ENCODE measurements around the gene CHST11. TPM values are rescaled to one million over a fixed set of nuclear protein-coding genes. Genes with fewer than 3 reads are reported as not detected.

Gene CHST11
- total and polyA plus RNA-seq, 3 donors from 2014 or later, result 5.1 to 36.9 (median 23.9) TPM

- H3K27ac ChIP-seq, result no peak overlapping the region
- no peaks in the 10 kb centered on the region for H3K4me1 ChIP-seq
- TF ChIP-seq CTCF (IDR thresholded peaks at IDR 0.05) (no peak), POLR2A (IDR thresholded peaks at IDR 0.05) (no peak)
- no peak overlapping the region for H3K4me3 ChIP-seq
- H3K27me3 ChIP-seq, result no peaks in the 10 kb centered on the region
- H3K36me3 ChIP-seq (ENCODE audit: low read depth, missing control alignments), result no peaks in the 10 kb centered on the region
- WGBS, 2 donors, result 86 to 92% methylated on average over 9 of the region's 9 CpGs
- no peak for DNase-seq
- intact Hi-C loops (cut with DNase I; ENCODE audit: low total_unique reads), result no loop called here
- no peaks in the 10 kb centered on the region for H3K9me3 ChIP-seq
These were observed 90.5 kb downstream of the CHST11 start for GRCh38 chr12:104547235-104547634.

GRCh38 chr12:104549815-104550480 is 93.2 kb downstream of the CHST11 start:
- TF ChIP-seq CTCF (IDR thresholded peaks at IDR 0.05) (no peak), POLR2A (IDR thresholded peaks at IDR 0.05) (no peak)
- Histone ChIP-seq H3K27ac (no peak overlapping the region), H3K36me3 (ENCODE audit: low read depth, missing control alignments) (no peaks in the 10 kb centered on the region), H3K27me3 (no peaks in the 10 kb centered on the region), H3K4me1 (no peaks in the 10 kb centered on the region), H3K4me3 (no peak overlapping the region), H3K9me3 (no peaks in the 10 kb centered on the region)
- WGBS, 2 donors, result 76 to 81% methylated on average over 9 of the region's 9 CpGs
- DNase-seq, result no peak
- intact Hi-C loops (cut with DNase I; ENCODE audit: low total_unique reads), result no loop called here

GRCh38 chr12:104551313-104551931 is 94.7 kb downstream of the CHST11 start:
- intact Hi-C loops (cut with DNase I; ENCODE audit: low total_unique reads), result no loop called here
- no peak for DNase-seq

GRCh38 chr12:104553421-104553820 is 96.7 kb downstream of the CHST11 start:
- no peaks in the 10 kb centered on the region for H3K4me1 ChIP-seq
- H3K27me3 ChIP-seq, result no peaks in the 10 kb centered on the region
- H3K9me3 ChIP-seq, result no peaks in the 10 kb centered on the region
- no peak overlapping the region for H3K4me3 ChIP-seq
- TF ChIP-seq CTCF (IDR thresholded peaks at IDR 0.05), result no peak
- no peak for TF ChIP-seq POLR2A (IDR thresholded peaks at IDR 0.05)
- DNase-seq, result no peak
- 92 to 97% methylated on average over 4 of the region's 4 CpGs for WGBS, 2 donors
- no peak overlapping the region for H3K27ac ChIP-seq
- no peaks in the 10 kb centered on the region for H3K36me3 ChIP-seq (ENCODE audit: low read depth, missing control alignments)
- intact Hi-C loops (cut with DNase I; ENCODE audit: low total_unique reads), result no loop called here

More at GRCh38 chr12:104551313-104551931, 94.7 kb downstream of the CHST11 start:
- Histone ChIP-seq H3K4me3 (no peak overlapping the region), H3K36me3 (ENCODE audit: low read depth, missing control alignments) (no peaks in the 10 kb centered on the region), H3K27ac (no peak overlapping the region), H3K9me3 (no peaks in the 10 kb centered on the region), H3K4me1 (no peaks in the 10 kb centered on the region), H3K27me3 (no peaks in the 10 kb centered on the region)
- TF ChIP-seq POLR2A (IDR thresholded peaks at IDR 0.05) (no peak), CTCF (IDR thresholded peaks at IDR 0.05) (no peak)
- 90 to 92% methylated on average over 14 of the region's 14 CpGs for whole genome bisulfite sequencing, 2 donors

- intact Hi-C loops (cut with DNase I; ENCODE audit: low total_unique reads), result no loop called here
- no peaks in the 10 kb centered on the region for H3K4me1 ChIP-seq
- no peak overlapping the region for H3K4me3 ChIP-seq
- DNase-seq, result no peak
- no peaks in the 10 kb centered on the region for H3K9me3 ChIP-seq
- H3K27ac ChIP-seq, result no peak overlapping the region
- TF ChIP-seq POLR2A (IDR thresholded peaks at IDR 0.05) (no peak), CTCF (IDR thresholded peaks at IDR 0.05) (no peak)
- WGBS, 2 donors, result 52 to 63% methylated on average over 5 to 6 of the region's 6 CpGs
- H3K27me3 ChIP-seq, result no peaks in the 10 kb centered on the region
- H3K36me3 ChIP-seq (ENCODE audit: low read depth, missing control alignments), result no peaks in the 10 kb centered on the region
These were observed 98.9 kb downstream of the CHST11 start for GRCh38 chr12:104555648-104556047.
